Stimulated activated CD8-positive, alpha-beta memory T cell treated with anti-CD3 and anti-CD28 coated beads, Interleukin-12 subunit alpha, Interleukin-12 subunit beta, amount 100 ng/mL, for 4 hours (primary cell): ENCODE results near the gene LOXL1.

ENCODE experiments used
- DNase-seq: peaks from one replicate; pipeline ENCODE4 v3.0.0-alpha.2; 2020; ENCODE audit warnings: low read depth

The LOXL1 gene

GRCh38 chr15:73981761-73982221 lies 55.5 kb downstream of the LOXL1 start:
- no peak for DNase-seq

DNA sequence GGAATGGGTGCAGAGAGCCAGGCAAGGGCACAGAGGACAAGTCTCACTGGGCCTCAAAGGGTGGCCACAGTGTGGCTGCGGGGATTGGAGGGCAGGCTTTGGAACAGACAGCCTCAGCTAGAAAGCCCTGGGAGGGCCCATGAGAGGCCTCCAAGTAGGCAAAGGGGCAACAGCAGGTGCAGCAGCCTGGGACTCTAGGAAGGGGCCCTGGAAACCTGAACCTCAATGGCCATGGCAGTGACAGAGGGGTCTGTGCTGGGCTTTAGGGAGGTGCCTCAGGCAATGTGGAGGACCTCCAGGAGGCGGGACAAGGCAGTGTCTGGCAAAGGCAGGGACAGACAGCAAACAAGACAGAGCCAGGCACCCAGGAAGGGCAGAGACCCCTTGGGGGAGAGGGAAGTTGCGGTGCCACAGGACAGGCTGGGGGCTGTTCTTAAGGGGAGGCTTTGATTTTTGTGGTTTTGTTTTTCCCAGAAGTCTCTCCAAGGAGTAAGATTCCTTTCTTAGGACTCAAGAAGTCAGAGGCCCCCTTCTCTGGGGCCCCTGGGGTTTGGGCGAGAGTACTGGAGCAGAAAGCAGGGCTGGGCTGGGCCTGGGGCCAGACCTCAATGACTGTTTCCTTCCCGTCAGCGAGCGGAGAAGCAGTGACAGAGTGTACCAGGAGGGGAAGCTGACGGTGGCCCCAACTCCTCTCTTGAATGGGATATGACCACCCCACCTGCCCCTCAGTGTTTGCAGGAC lies 56.1 kb downstream of the LOXL1 start:
- DNase-seq: no peak

- DNase-seq: no peak
These were observed 57.0 kb downstream of the LOXL1 start for GRCh38 chr15:73983211-73983727.

DNA sequence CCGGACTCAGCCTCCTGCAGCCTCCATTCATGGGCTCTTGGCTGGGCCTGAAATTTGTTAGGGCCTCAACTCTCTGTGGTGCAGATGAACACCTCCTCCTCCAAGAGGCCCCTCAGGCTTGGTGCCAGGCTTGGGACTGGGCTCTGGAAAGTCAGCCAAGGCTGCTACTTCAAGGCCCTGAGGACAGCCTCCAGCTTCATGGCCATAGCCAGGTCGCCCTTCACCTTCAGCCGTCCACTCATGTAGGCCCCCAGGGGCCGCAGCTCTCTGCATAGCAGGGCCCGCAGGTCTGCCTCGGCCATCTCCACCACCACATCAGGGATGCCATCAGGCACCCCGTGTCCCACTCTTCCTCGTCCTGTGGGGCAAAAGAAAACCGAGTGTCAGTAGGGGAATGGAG lies 57.5 kb downstream of the LOXL1 start:
- no peak for DNase-seq

- DNase-seq: no peak
These were observed 58.1 kb downstream of the LOXL1 start for GRCh38 chr15:73984208-73984979.

- DNase-seq: no peak
These were observed 59.0 kb downstream of the LOXL1 start for GRCh38 chr15:73985101-73985873.

DNA sequence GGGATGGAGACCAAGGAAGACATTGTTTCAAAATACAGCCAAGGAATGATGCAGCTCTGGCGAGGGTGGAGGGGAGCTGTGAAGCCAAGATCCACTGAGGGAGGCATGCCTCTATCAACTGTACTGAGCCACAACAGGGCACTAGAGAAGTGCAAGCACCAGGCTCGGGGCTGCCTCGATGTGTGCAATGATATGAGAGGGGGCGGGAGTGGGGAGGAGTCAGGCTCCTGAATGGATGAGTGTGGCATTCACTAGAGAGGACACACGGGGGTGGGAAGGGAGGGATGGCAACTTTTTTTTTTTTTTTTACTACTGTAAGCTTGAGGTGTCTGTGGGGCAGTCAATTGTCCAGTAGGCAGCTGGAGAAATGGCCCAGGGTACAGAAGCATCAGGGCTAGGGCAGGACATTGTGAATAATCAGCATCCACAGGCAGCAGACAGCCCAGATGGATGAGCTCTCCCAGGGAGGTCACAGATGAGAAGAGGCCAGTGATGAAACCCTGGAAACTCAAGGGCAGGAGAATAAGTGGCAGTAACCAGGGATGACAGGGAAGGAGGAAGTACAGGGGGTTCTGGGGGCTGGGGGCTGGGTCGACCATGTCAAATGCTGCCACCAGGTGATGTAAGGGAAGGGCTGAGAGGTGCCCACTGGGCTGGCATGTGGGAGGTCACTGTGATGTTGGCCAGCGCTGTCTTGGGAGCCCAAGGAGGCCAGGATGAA lies 60.0 kb downstream of the LOXL1 start:
- no peak for DNase-seq

DNA sequence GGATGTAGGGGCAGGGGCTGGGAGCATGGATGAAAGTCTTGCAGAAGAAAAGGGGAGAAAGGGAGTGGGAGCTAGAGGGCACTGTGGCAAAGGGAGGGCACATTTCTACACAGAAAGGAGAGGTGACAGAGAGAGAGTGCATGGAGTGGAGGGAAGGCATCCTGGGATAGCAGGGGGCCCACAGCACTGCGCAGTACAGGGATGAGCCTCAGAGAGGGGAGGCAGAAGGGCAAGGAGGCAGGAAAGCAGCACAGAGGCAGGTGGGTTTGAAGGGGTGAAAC lies 60.5 kb downstream of the LOXL1 start:
- no peak for DNase-seq

DNA sequence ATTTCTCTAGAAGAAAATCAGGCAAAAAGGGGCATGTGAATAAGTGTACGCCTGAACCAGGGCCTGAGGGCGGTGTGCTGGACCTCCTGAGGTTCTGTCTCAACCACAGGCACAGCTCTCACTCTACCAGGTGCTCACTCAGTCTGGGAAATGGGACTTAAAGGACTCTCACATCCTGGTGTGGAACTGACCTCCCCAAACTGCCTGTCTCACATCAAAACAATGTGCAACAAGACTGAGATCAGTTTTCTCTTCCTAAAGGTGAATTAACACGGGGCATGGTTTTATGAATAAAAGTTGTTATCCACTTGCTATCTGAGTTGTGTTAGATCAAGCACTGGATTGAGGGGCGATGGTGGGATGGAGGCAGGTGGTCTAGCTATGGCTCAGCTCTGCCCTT lies 61.0 kb downstream of the LOXL1 start:
- no peak for DNase-seq

DNA sequence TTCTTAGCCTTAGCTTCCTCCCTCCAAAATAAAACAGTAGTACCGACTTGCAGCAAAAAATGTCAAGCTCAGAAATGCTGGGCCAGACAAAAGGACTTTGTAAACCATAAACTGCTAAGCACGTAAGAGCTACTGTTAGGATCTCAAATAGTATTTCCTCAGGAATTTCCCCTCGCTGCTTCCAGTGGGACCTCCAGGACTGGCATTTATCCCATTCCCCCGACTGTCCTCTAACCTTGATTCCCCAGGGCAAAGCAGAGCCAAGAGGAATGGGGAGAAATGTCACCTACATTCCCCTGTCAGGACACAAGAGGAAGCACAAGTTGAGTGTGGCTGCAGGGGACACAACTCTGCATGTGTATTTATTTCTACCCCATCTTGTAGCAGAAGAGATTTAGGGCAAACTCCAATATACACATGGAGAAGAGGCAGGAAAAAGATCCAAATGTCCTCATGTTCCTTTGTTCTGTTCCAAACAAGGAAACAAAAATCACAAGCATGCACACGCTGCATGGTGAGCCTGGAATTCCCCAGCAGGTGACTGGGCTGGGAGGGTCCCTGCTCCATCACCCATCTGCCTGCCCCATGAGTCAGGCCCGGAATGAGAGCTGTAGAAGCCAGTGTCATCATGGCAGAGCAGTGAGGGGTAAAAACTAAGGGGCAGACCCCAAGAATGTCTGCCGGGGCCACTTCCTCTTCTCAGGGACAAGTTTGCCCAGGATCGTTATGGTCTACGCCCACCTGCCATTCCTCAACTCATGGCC lies 61.6 kb downstream of the LOXL1 start:
- DNase-seq: no peak

DNA sequence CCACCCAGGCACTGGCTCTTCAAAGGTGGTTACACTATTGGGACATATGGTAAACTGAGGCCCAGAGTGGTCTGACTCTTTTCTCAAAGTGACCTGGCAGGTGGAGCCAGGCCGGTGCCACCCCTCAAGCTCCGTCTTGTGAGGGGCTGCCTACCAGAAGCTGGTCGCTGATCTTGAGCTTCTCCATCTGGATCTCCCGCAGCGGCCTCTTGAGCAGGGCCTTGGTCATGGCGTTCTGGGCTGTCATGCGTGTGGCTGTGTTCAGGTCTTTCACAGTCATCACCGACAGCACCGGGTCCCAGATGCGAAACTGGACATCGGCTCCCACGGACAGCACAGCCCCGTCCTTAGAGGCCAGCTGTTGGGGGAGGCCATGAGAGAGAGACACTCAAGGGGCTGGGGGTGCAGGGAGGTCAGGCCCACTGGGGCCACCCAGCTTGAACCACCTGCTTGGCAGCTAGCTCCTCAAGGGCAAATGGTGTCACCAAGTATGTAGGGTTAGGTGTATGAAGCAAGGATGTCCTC lies 62.2 kb downstream of the LOXL1 start:
- no peak for DNase-seq

- no peak for DNase-seq
These were observed 62.9 kb downstream of the LOXL1 start for GRCh38 chr15:73989001-73989798.

DNA sequence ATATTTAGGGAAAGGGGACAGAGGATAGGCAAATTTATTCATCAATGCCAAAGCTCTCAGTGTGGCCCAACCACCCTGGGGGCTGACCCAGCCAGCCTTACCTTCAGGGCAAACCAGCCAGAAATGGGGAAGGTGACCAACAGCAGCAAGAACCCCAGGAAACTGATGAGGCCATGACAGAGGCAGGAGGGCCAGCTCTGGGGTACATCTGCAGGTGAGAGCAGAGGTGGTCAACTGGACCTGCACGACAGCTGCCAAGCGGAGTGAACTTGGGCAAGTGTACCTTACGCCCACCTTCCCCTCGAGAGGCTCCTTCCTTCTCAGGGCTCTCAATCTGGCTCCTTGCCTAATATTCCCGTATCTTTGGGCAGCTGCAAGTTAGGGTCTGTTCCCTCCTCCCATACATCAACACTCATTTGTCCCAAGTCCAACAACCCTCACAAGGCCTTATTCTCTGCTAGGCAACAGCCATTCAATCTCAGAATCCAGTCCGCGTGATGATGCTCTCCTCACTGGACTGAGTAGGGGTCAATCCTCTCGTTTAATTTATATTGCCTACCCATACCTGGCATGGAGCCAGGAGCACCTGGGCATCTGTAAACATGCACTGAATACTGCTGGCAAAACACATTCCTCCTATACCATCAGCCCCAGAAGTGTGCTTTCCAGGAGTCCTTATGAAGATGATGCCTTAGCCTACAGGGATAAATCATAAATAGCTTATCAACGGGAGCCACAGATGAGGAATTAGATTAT lies 64.2 kb downstream of the LOXL1 start:
- DNase-seq: no peak

DNA sequence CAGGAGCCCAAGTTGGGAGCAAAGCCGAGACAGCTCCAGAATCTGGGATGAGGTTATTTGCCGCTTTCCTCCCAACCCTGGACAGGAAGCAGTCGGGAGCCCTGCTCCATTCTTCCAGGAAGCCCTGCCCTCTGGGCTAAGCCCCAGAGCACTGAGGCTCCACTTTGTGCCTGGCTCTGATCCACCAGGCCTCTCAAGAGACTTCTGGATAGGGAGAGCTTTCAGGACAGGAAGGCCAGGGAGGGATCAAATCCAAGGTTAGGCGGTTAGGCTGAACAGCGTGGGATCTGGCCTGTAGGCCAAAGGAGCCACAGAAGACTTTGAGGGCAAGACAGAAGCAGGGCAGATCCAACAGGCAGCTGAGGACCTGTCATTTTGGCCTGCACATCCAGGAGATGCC lies 65.0 kb downstream of the LOXL1 start:
- DNase-seq: no peak

DNA sequence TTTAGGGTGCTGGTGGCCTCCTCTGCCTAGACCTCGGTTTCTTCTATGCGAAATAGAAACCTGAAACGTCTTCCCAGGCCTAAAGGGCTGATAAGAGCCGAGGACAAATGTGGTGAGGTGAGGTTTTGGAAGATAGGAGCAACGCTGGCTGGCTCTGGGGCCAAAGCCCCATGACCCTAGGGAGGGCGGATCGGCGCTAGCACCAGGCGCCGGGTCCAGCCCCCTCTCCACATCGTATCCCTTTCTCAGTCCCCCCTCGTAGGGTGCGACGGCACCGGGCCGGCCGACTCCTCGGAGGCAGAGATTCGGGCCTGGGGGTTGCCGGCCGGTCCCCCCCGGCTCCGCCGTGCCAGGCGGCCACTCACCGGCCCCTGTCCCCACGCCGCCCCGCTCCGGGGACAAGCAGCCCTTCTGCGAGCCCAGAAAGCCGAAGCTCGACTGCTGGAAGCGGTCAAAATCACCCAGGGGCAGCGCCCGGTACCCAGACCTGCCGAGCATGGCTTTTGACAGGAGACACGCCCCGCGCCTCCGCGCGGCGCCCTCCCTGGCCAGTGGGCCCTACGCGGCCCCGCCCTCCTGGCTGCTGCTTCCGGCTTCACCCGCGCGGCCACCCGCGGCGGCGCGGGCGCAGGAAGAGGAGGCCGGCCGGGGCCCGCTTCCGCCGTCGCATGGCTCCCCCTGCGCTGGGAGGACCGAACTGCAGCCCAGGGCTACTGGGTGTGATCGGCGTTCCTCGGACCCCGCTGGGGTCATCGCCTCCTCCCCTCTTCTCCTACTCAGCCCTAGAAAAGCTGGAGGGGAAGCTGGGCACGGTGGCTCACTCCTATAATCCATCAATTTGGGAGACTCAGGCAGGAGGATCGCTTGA lies 65.7 kb downstream of the LOXL1 start, which contains the start of gene STOML1:
TSS of gene STOML1 (minus strand) at position 570 of the 868 bp plus-strand sequence. CDS start at position 498, 72 bp downstream.
- DNase-seq: peak; percentile 92

DNA sequence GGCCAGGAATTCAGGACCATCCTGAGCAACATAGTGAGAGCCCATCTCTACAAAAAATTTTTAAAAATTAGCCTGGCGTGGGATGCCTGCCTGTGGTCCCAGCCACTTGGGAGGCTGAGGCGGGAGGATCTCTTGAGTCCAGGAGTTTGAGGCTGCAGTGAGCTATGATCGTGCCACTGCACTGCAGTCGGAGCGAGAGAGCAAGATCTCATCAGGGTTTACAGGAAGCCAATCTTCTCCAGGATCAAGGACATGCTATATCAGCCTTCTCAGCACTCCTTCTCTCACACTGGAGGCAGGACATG lies 66.3 kb downstream of the LOXL1 start:
- DNase-seq: no peak

GRCh38 chr15:73993211-73993994 lies 67.1 kb downstream of the LOXL1 start:
- DNase-seq: no peak

DNA sequence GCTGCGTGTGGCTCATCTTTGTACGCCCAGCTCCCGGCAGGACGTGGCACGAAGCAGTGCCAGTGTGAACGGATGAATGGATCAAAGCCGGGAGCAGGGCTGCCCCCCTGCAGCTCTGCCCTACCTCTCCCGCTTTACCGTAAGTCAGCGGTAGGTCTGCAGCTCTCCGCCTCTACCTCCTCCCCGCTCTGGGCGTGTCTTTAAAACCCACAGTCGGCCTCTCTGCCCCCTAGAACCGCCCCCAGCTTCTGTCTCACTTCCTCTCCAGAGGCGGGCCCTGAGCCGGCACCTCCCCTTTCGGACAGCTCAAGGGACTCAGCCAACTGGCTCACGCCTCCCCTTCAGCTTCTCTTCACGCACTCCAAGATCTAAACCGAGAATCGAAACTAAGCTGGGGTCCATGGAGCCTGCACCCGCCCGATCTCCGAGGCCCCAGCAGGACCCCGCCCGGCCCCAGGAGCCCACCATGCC lies 68.2 kb downstream of the LOXL1 start, which contains the start of gene PML:
TSS of gene PML (plus strand) at position 304 of the 471 bp plus-strand sequence. CDS start at position 401, 97 bp downstream.
- DNase-seq: peak; percentile 87
